Measurements from ENCODE around the gene THRAP3. TPM values are rescaled to one million over a fixed set of nuclear protein-coding genes. Genes with fewer than 3 reads are reported as not detected.

THRAP3 gene
- total RNA-seq, 1 experiment from 2014 or later: 86.8 TPM

DNA sequence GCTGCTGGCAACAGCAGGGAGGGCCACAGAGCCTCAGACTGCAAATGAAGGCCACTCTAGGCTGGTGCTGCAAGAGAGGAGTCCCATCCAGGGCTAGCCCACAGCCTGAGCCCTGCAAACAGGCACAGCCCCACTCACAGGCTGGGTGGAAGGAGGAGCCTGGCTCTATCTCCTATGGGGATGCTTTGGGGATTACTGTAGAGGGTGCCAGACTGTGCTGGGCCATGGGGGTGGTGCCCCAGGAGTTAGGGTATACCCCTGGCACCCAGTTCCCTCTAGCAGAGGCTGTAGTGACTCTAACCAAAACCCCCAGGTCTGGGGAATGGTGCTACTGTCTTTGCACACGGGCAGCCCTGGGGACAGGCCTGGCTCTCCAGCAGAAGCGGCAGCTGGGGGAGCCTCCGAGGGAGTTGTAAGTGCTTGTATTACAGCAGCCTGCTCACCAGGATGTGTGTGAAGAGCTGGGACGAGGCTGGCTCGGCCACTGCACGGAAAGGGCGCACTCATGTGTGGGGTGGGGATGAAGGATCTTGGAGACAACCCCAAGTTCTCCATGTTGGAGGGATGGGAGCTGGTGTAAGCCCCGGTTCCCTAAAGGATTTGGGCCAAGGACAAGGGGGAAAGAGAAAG is 122.6 kb downstream of the THRAP3 start:
- Histone ChIP-seq H3K4me1 (no peaks in the 10 kb centered on the region), H3K4me3 (ENCODE audit: low read depth, low read length) (no peak overlapping the region), H3K9me3 (no peaks in the 10 kb centered on the region), H3K36me3 (ENCODE audit: control insufficient read depth, insufficient read depth, low read length) (no peaks in the 10 kb centered on the region), H3K27me3 (replicated peaks; ENCODE audit: control insufficient read depth, insufficient read depth, low read length) (no peaks in the 10 kb centered on the region)
- intact Hi-C loops (cut with micrococcal nuclease; ENCODE audit: unreplicated experiment): no loop called here
- no peak for DNase-seq
- BruUV-seq (replicated peaks): no TSS peak
- H3K4me1 Mint-ChIP-seq (ENCODE audit: low read depth, unreplicated experiment): no peaks in the 10 kb centered on the region
- peaks cover 20% of the 10 kb centered on the region for H3K36me3 Mint-ChIP-seq (ENCODE audit: insufficient read depth, unreplicated experiment)
- ChIA-PET POLR2A (no interaction called here), CTCF (no interaction called here)
- H3K27ac Mint-ChIP-seq (ENCODE audit: unreplicated experiment): no peak overlapping the region
- no peaks in the 10 kb centered on the region for H3K27me3 Mint-ChIP-seq (ENCODE audit: insufficient read depth, unreplicated experiment)
- no peak overlapping the region for H3K4me3 Mint-ChIP-seq (ENCODE audit: unreplicated experiment)
- TF ChIP-seq, protein P1, sequence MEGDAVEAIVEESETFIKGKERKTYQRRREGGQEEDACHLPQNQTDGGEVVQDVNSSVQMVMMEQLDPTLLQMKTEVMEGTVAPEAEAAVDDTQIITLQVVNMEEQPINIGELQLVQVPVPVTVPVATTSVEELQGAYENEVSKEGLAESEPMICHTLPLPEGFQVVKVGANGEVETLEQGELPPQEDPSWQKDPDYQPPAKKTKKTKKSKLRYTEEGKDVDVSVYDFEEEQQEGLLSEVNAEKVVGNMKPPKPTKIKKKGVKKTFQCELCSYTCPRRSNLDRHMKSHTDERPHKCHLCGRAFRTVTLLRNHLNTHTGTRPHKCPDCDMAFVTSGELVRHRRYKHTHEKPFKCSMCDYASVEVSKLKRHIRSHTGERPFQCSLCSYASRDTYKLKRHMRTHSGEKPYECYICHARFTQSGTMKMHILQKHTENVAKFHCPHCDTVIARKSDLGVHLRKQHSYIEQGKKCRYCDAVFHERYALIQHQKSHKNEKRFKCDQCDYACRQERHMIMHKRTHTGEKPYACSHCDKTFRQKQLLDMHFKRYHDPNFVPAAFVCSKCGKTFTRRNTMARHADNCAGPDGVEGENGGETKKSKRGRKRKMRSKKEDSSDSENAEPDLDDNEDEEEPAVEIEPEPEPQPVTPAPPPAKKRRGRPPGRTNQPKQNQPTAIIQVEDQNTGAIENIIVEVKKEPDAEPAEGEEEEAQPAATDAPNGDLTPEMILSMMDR (IDR thresholded peaks at IDR 0.05; ENCODE audit: insufficient read depth in 1 of 2, low read depth in 1 of 2, low read length in 1 of 2, severe bottlenecking in 1 of 2, unreplicated experiment in 1 of 2): no peak
- no peaks in the 10 kb centered on the region for H3K9me3 Mint-ChIP-seq (ENCODE audit: unreplicated experiment)

DNA sequence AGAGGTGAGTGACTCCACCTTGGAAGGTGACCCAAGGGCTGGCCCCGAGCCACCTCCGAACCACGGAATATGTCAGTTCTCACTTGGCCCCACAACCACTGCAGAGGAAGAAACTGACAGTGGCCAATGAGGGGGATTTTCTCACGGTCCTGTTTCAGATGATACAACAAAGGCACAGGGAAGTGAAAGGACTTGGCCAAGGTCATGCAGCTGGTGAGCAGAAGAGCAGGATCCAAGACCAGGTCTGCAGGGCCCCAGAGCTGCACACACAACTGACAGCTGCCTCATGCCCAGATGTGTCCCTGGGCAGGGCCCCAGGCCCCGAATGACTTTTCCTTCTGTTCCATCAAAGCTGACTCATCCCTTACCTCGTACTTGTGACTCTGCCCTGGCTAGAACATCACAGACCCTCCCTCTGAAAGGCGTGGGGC is 125.0 kb downstream of the THRAP3 start:
- ChIA-PET POLR2A (no interaction called here), CTCF (interaction anchor here (1.3 kb wide), 1 partner anchor 20 kb away, joined by 3 read pairs; no protein-coding TSS in a partner anchor)
- H3K9me3 ChIP-seq: no peaks in the 10 kb centered on the region
- H3K36me3 ChIP-seq (ENCODE audit: control insufficient read depth, insufficient read depth, low read length): no peaks in the 10 kb centered on the region
- no peak overlapping the region for H3K4me3 ChIP-seq (ENCODE audit: low read depth, low read length)
- Mint-ChIP-seq H3K4me3 (ENCODE audit: unreplicated experiment) (no peak overlapping the region), H3K27ac (ENCODE audit: unreplicated experiment) (no peak overlapping the region), H3K4me1 (ENCODE audit: low read depth, unreplicated experiment) (no peaks in the 10 kb centered on the region), H3K27me3 (ENCODE audit: insufficient read depth, unreplicated experiment) (no peaks in the 10 kb centered on the region), H3K36me3 (ENCODE audit: insufficient read depth, unreplicated experiment) (peaks cover 20% of the 10 kb centered on the region), H3K9me3 (ENCODE audit: unreplicated experiment) (no peaks in the 10 kb centered on the region)
- no peak for DNase-seq
- intact Hi-C loops (cut with micrococcal nuclease; ENCODE audit: unreplicated experiment): no loop called here
- H3K4me1 ChIP-seq: no peaks in the 10 kb centered on the region
- H3K27me3 ChIP-seq (replicated peaks; ENCODE audit: control insufficient read depth, insufficient read depth, low read length): no peaks in the 10 kb centered on the region
- TF ChIP-seq, protein P1 (IDR thresholded peaks at IDR 0.05; ENCODE audit: insufficient read depth in 1 of 2, low read depth in 1 of 2, low read length in 1 of 2, severe bottlenecking in 1 of 2, unreplicated experiment in 1 of 2): no peak
- no TSS peak for BruUV-seq (replicated peaks)

DNA sequence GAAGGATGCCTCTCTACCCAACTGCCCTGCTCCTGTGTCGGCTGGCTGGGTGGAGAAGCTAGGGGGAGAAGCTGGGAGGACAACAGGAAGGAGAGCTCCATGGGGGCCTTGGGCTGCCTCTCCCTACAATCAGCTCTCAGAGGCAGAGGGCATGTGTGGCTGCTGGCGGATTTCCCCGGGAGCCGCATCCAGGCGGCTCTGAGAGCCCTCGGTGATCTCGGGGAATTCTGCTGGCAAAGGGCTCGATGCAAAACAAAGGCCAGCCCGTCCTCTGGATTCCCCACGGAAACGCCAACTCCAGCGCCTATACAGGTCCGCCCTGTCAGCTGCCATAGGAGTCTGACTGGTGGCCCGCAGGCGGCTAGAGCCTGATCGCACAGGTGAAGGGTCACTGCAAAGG is 125.6 kb downstream of the THRAP3 start:
- H3K4me3 ChIP-seq (ENCODE audit: low read depth, low read length): no peak overlapping the region
- H3K36me3 ChIP-seq (ENCODE audit: control insufficient read depth, insufficient read depth, low read length): no peaks in the 10 kb centered on the region
- intact Hi-C loops (cut with micrococcal nuclease; ENCODE audit: unreplicated experiment): no loop called here
- Mint-ChIP-seq H3K36me3 (ENCODE audit: insufficient read depth, unreplicated experiment) (peaks cover 17% of the 10 kb centered on the region), H3K27ac (ENCODE audit: unreplicated experiment) (no peak overlapping the region), H3K27me3 (ENCODE audit: insufficient read depth, unreplicated experiment) (no peaks in the 10 kb centered on the region), H3K4me3 (ENCODE audit: unreplicated experiment) (no peak overlapping the region), H3K4me1 (ENCODE audit: low read depth, unreplicated experiment) (no peaks in the 10 kb centered on the region), H3K9me3 (ENCODE audit: unreplicated experiment) (no peaks in the 10 kb centered on the region)
- CTCF ChIA-PET: interaction anchor here (1.3 kb wide), 1 partner anchor 19 kb away, joined by 3 read pairs; no protein-coding TSS in a partner anchor
- H3K27me3 ChIP-seq (replicated peaks; ENCODE audit: control insufficient read depth, insufficient read depth, low read length): no peaks in the 10 kb centered on the region
- no TSS peak for BruUV-seq (replicated peaks)
- DNase-seq: no peak
- H3K9me3 ChIP-seq: no peaks in the 10 kb centered on the region
- H3K4me1 ChIP-seq: no peaks in the 10 kb centered on the region
- POLR2A ChIA-PET: no interaction called here
- TF ChIP-seq, protein P1 (IDR thresholded peaks at IDR 0.05; ENCODE audit: insufficient read depth in 1 of 2, low read depth in 1 of 2, low read length in 1 of 2, severe bottlenecking in 1 of 2, unreplicated experiment in 1 of 2): no peak

Measured in Caco-2 (cell line).